Neural cell (in vitro differentiated cells): ENCODE measurements around the gene NKG7. TPM values are rescaled to one million over a fixed set of nuclear protein-coding genes. Genes with fewer than 3 reads are reported as not detected.

Experiments used
- H2AFZ ChIP-seq: fragments of 200-600, 300-800 bp; sonication (generic), shearing (Covaris generic); 2 replicates; pipeline ENCODE4 v1.6.0; 2014; ENCODE audit warnings: low read depth, mild to moderate bottlenecking, antibody characterized with exemption, low read length, moderate library complexity
- H3F3A ChIP-seq: fragments of 200-600 bp; shearing (Covaris generic); 2 replicates; pipeline ENCODE4 v1.6.1; 2016; ENCODE audit warnings: mild to moderate bottlenecking, moderate library complexity, mixed read lengths, antibody characterized with exemption, low read length; ENCODE audit not compliant: insufficient read depth, poor library complexity, severe bottlenecking
- H3K27ac ChIP-seq: fragments of 200-600, 300-800 bp; sonication (generic), shearing (Covaris generic); 2 replicates; pipeline ENCODE4 v1.5.1; 2014; ENCODE audit warnings: mild to moderate bottlenecking, low read length, moderate library complexity
- H3K27me3 ChIP-seq: fragments of 300-800, 200-600 bp; sonication (generic), shearing (Covaris generic); 2 replicates; pipeline ENCODE4 v1.6.0; 2014; ENCODE audit warnings: mild to moderate bottlenecking, low read depth, low read length, moderate library complexity; ENCODE audit not compliant: insufficient read depth
- H3K36me3 ChIP-seq: fragments of 300-800, 200-600 bp; sonication (generic), shearing (Covaris generic); 2 replicates; pipeline ENCODE4 v1.5.1; 2014; ENCODE audit warnings: mild to moderate bottlenecking, antibody characterized with exemption, low read length, moderate library complexity; ENCODE audit not compliant: insufficient read depth
- H3K4me2 ChIP-seq: fragments of 300-800, 200-600 bp; sonication (generic), shearing (Covaris generic); 2 replicates; pipeline ENCODE4 v1.6.0; 2014; ENCODE audit warnings: mild to moderate bottlenecking, low read length
- H3K4me3 ChIP-seq: fragments of 300-800, 200-600 bp; sonication (generic), shearing (Covaris generic); 2 replicates; pipeline ENCODE4 v1.5.1; 2014; ENCODE audit warnings: mild to moderate bottlenecking, low read length, moderate library complexity
- H3K79me2 ChIP-seq: fragments of 200-600 bp; shearing (Covaris generic); replicated peaks from 2 replicates; pipeline ENCODE4 v1.6.0; 2014; ENCODE audit warnings: mild to moderate bottlenecking, low read length, moderate library complexity; ENCODE audit not compliant: insufficient read depth
- H3K9ac ChIP-seq: fragments of 300-800, 200-600 bp; sonication (generic), shearing (Covaris generic); 2 replicates; pipeline ENCODE4 v1.6.1; 2016; ENCODE audit warnings: mild to moderate bottlenecking, low read length, mixed read lengths
- H3K9me2 ChIP-seq: fragments of 200-600 bp; shearing (Covaris generic); 2 replicates; pipeline ENCODE4 v1.6.1; 2016; ENCODE audit warnings: mild to moderate bottlenecking, low read length, mixed read lengths; ENCODE audit not compliant: insufficient read depth
- H3K9me3 ChIP-seq: fragments of 200-600, 300-800 bp; sonication (generic), shearing (Covaris generic); 2 replicates; pipeline ENCODE4 v1.6.1; 2016; ENCODE audit warnings: mild to moderate bottlenecking, mixed run types, low read length, moderate library complexity, mixed read lengths
- H4K20me1 ChIP-seq: fragments of 200-600 bp; shearing (Covaris generic); 2 replicates; pipeline ENCODE4 v1.6.1; 2016; ENCODE audit warnings: mild to moderate bottlenecking, mixed run types; ENCODE audit not compliant: insufficient read depth
- CTCF ChIP-seq: fragments of 450-650 bp; IDR thresholded peaks from 2 replicates; pipeline ENCODE4 v1.5.1; 2014; ENCODE audit warnings: antibody characterized with exemption, mild to moderate bottlenecking, moderate library complexity; ENCODE audit not compliant: poor library complexity, severe bottlenecking
- EP300 ChIP-seq: fragments of 450-650 bp; conservative IDR thresholded peaks from 2 replicates; pipeline ENCODE4 v1.6.1; 2014; ENCODE audit warnings: antibody characterized with exemption, mild to moderate bottlenecking, moderate library complexity; ENCODE audit not compliant: poor library complexity, severe bottlenecking
- EZH2 ChIP-seq: fragments of 200-600, 300-800 bp; shearing (Covaris generic), sonication (generic); IDR thresholded peaks from 2 replicates; pipeline ENCODE4 v1.6.1; 2014; ENCODE audit warnings: antibody characterized with exemption, low read length, borderline replicate concordance, mild to moderate bottlenecking; ENCODE audit not compliant: insufficient read depth, poor library complexity, severe bottlenecking
- MXI1 ChIP-seq: fragments of 450-650 bp; conservative IDR thresholded peaks from 2 replicates; pipeline ENCODE4 v1.6.1; 2014; ENCODE audit warnings: antibody characterized with exemption, mild to moderate bottlenecking; ENCODE audit not compliant: poor library complexity, severe bottlenecking
- POLR2AphosphoS5 ChIP-seq: IDR thresholded peaks from 2 replicates; pipeline ENCODE4 v1.6.1; 2012
- RAD21 ChIP-seq: fragments of 450-650 bp; conservative IDR thresholded peaks from 2 replicates; pipeline ENCODE4 v1.6.1; 2014; ENCODE audit warnings: antibody characterized with exemption, mild to moderate bottlenecking, moderate library complexity
- SMC3 ChIP-seq: fragments of 450-650 bp; conservative IDR thresholded peaks from 2 replicates; pipeline ENCODE4 v1.6.1; 2014; ENCODE audit warnings: antibody characterized with exemption, mild to moderate bottlenecking, moderate library complexity; ENCODE audit not compliant: poor library complexity
- TAF1 ChIP-seq: IDR thresholded peaks from 2 replicates; pipeline ENCODE4 v1.6.1; 2012; ENCODE audit warnings: low read depth
- polyA plus RNA-seq: library from polyadenylated mRNA; depleted of rRNA; stranded (reverse); fragments of >200 nt; gene quantifications from 2 replicates; pipeline ENCODE4 v1.2.3, GENCODE V29; 2014
- TF ChIP-seq, protein P1 (sequence below): IDR thresholded peaks from 2 replicates; pipeline ENCODE4 v1.6.1; 2012; ENCODE audit warnings: borderline replicate concordance

NKG7 gene
- polyA plus RNA-seq, 1 donor from 2014 or later: not detected

DNA sequence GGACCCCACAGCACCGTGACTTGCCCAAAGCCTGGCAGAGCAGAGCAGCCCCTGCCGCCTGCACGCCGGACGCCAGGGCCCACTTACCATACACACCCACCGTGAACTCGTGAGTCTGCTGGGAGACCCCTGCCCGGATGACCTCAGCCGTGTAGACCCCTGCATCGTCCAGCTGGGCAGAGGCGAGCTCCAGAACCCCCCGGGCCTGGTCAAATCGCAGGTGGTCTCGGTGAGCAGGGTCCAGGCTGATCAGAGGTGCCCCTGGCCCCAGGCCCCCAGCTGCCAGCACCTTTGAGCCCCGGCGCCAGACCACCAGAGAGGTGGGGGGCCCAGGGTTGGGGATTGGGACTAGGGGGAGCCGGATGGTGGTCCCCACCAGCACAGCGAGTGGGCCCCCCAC lies 31.4 kb downstream of the NKG7 start:
- H3K79me2 ChIP-seq: no peaks in the 10 kb centered on the region
- H3K27ac ChIP-seq: no peak overlapping the region
- no peak overlapping the region for H3K4me2 ChIP-seq
- no peaks in the 10 kb centered on the region for H3F3A ChIP-seq
- H3K27me3 ChIP-seq: peaks cover 5% of the 10 kb centered on the region
- H4K20me1 ChIP-seq: no peaks in the 10 kb centered on the region
- H3K9me2 ChIP-seq: no peaks in the 10 kb centered on the region
- no peak for TF ChIP-seq RAD21
- TF ChIP-seq POLR2AphosphoS5: no peak
- no peak for TF ChIP-seq CTCF
- no peak for TF ChIP-seq EP300
- TF ChIP-seq, protein P1, sequence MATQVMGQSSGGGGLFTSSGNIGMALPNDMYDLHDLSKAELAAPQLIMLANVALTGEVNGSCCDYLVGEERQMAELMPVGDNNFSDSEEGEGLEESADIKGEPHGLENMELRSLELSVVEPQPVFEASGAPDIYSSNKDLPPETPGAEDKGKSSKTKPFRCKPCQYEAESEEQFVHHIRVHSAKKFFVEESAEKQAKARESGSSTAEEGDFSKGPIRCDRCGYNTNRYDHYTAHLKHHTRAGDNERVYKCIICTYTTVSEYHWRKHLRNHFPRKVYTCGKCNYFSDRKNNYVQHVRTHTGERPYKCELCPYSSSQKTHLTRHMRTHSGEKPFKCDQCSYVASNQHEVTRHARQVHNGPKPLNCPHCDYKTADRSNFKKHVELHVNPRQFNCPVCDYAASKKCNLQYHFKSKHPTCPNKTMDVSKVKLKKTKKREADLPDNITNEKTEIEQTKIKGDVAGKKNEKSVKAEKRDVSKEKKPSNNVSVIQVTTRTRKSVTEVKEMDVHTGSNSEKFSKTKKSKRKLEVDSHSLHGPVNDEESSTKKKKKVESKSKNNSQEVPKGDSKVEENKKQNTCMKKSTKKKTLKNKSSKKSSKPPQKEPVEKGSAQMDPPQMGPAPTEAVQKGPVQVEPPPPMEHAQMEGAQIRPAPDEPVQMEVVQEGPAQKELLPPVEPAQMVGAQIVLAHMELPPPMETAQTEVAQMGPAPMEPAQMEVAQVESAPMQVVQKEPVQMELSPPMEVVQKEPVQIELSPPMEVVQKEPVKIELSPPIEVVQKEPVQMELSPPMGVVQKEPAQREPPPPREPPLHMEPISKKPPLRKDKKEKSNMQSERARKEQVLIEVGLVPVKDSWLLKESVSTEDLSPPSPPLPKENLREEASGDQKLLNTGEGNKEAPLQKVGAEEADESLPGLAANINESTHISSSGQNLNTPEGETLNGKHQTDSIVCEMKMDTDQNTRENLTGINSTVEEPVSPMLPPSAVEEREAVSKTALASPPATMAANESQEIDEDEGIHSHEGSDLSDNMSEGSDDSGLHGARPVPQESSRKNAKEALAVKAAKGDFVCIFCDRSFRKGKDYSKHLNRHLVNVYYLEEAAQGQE: no peak
- no peak for TF ChIP-seq EZH2
- TF ChIP-seq MXI1: no peak
- TF ChIP-seq TAF1: no peak
- no peak for TF ChIP-seq SMC3
- no peak overlapping the region for H2AFZ ChIP-seq
- H3K9ac ChIP-seq: peak overlapping the region; percentile 68
- no peaks in the 10 kb centered on the region for H3K9me3 ChIP-seq
- H3K36me3 ChIP-seq: no peaks in the 10 kb centered on the region
- H3K4me3 ChIP-seq: no peak overlapping the region

DNA sequence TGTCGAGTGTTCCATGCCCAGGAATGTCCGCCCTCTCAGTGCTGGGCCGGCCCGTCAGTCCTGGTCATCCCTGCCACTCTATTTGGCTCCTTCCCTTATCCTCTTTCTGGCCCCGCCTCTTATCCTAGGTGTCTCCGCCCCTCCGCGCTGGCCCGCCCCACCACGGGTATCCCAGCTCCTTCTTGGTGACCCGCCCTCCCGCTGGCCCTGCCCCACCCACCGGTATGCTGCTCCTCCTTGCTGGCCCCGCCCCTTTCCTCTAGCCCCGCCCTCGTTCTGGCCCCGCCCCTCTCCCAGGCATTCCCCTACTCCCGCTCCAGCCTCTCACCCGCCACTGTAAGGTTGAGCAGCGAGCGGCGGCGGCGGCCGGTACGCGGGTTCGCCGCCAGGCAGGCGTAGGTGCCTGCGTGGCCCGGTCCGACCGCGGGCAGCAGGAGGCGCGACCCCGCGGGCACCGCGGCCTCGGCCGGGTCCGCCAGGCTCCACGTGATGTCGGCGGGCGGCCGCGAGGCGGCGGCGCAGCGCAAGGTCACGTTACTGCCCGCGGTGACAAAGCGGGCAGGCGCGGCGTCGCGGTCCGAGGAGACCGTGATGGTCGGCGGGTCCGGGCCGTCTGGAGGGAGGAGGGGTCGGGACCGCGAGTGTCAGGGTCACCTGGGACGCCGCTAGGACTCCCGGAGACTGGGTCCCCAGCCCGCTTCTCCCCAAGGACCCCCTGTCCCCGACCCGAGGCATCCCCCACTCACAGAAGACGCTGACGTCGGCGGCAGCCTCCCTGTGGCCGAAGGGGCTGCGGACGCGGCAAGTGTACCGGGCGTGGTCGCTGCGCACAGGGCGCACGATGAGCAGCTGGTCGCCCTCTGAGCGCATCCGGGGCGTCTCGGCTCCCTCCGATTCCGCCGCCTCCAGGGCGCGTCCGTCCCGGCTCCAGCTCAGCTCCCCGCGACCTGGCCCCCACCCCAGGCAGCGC lies 32.5 kb downstream of the NKG7 start:
- Histone ChIP-seq H4K20me1 (no peaks in the 10 kb centered on the region), H3K9me2 (no peaks in the 10 kb centered on the region), H3K36me3 (no peaks in the 10 kb centered on the region), H3K4me2 (peak overlapping the region; percentile 7), H3K9me3 (no peaks in the 10 kb centered on the region), H3K27me3 (peaks cover 5% of the 10 kb centered on the region), H3K9ac (peak overlapping the region; percentile 70), H3K27ac (peak overlapping the region; percentile 8), H3F3A (no peaks in the 10 kb centered on the region), H3K79me2 (no peaks in the 10 kb centered on the region), H3K4me3 (peak overlapping the region; percentile 72), H2AFZ (no peak overlapping the region)
- TF ChIP-seq CTCF (peak; percentile 63), TAF1 (peak; percentile 67), EZH2 (no peak), MXI1 (peak; percentile 51), EP300 (peak; percentile 51), POLR2AphosphoS5 (peak; percentile 52), RAD21 (peak; percentile 33), SMC3 (peak; percentile 60)
- TF ChIP-seq, protein P1: no peak
